HK-2 (cell line): Measurements from ENCODE around the gene FRMD4B.
"Not testable (repeated sequence)": the region's sequence is repeated elsewhere in the genome, so short reads cannot be mapped to it uniquely, and the experiment has no call there.

Experiments
- DNase-seq: peaks from one replicate; pipeline ENCODE4 v3.0.0-alpha.2; 2018; ENCODE audit not compliant: unreplicated experiment

The FRMD4B gene

DNA sequence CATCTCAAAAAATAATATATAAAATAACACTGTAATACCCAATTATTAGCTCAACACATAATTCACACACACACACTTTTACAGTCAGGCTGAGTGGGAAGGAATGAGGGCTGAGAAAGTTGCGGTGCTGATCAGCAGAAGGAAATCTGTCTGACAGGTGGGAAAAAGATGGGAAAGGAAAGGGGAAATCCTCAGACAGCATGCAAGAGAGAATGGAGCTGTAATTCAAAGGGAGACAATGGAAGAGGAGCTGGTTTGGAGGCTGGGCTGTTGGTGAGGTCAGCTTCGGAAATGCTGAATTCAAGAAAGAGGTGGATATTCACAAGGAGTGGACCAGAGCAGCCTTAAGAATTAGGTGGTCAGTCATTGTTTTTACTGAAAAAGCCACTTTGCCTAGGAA, 141.8 kb downstream of the FRMD4B start:
- no peak for DNase-seq

DNA sequence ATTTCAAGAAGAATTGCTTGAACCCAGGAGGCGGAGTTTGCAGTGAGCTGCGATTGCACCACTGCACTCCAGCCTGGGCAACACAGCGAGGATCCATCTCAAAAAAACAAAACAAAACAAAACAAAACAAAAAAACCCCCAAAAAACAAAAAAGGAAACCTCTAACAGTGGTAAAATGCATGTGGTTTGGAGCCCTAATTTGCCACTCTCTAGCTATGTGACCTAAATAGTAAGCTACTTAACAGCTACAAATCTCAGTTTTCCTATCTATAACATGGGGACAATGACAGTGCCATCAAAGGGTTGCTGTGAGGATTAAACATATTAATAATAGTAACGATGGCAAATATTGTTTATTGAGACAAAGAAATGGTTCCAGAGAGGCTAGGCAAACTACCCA, 144.1 kb downstream of the FRMD4B start:
- no peak for DNase-seq

DNA sequence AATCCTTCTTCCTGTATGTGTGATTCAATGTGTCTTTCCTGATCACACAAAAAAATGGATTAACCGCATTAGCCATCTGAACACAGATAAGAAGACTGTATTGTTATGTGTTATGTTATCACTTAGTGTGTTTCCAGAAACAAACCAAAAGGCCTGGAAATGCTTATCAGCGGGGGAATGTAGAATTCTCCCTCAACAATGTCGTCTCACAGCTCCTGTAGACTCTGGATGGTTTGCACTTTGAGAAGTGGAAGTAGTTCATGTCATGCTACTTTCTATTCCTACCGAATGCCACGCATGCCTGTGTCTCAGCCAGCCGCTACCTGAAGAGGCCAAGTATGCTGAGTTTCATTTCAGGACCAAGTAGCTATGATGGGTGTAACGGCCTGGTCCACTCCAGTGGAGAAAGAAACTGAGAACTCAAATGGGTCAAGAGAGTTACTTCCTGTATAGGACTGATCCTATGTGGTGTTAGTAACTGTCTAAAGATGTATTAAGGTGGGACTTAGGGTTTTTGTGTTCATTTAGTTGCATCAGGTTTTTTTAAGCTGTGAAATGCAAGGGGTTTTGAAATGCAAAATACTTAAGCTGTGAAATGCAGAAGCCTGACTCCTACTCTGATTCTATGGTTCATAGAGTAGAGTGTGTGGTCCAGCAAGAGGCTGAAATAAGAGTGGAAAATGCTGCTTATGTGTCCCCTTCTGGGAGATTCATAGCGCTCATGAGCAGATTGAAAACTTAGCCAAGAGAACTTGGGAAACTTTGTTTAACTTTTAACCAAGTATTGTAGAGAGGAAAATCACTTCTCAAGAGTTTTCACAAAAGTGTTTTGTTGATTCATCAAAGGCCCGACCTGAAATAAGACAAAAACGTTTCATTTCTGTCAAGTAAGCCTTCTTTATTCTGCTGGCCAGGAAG, 145.0 kb downstream of the FRMD4B start:
- DNase-seq = no peak

DNA sequence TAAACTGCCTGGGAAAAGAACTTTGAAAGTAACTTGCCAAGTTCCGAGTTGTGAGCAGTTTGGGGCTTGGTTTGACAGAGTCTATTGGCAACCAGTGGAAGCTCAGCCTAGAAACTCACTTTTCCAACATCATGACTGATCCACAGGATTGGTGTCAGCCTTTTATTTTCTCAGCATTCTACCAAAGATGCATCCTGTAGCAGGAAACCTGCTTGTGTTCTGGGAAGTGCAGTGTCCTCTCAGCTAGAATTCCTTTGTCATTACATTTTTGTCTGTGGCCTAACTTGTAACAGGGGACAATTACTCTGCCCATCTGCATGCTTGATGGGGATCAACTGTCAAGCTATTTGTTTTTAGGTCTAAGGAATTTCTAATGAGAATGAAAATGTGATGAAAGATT, 146.8 kb downstream of the FRMD4B start:
- DNase-seq = no peak

DNA sequence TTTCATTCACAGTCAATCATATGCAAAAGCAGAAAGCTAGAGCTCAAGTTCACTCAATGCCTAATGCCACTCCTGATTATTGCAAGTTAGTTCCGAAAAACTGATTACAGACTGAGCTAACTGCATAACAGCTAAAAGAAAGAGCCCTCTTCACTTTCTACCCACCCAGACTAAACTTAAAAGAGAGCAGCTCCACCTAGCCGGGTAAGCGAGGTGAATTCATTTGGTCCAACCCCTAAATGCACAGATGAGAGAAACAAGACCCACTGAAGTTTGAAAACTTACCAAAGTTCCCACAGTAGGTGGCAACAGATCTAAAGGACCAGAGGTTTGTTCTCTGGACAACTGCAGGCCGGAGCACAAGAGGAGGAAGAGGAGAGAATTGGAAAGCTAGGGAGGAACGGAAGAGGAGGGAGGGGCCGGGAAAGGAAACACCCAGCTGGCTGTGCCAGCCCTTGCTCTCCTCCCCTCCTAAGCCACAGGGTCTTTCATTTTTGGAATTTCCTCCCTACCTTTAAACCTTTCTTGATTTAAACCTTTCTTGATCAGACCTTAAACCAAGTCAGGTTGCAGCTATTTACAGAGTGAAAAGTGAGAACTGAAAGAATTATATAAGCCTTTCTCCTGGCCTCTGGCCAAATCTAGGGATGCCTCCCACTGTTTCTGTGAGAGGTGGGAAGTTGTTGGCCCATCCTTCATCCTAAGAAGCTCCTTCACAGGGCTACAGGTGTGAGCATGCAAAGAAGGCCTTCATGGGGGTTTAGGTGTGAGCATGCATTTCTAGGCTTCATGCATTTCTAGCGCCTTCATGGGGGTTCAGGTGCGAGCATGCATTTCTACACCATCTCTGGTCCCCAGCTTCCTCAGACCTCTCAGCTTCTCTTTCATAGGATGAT, 148.8 kb downstream of the FRMD4B start:
- DNase-seq = no peak

DNA sequence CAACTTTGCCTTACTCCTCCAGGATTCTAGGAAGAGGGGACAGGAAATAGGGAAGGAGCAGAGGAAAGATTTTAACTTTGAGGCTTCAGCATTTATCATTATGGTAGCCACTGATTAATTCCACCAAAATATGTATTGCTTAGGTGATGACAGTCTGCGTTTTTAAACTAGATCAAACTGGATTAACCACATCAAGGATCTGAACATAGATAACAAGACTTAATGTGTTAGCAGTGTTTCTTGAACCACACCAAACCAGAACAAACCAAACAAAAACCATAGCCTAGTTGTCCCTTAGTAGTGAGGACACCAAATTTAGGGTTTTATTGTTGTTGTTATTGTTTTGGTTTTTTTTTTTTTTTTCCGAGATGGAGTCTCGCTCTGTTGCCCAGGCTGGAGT, 150.0 kb downstream of the FRMD4B start:
- no peak for DNase-seq

DNA sequence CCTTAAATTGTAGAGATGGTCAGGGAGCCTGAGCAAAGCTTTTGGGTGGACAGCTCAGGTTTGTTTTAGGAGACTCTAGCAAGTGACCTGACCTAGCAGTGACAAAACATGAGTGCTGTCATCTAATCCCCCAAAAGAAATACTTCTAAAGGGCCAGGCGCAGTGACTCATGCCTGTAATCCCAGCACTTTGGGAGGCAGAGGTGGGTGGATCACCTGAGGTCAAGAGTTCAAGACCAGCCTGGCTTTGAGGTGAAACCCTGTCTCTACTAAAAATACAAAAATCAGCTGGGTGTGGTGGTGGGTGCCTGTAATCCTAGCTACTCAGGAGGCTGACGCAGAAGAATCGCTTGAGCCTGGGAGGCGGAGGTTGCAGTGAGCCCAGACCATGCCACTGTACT, 150.7 kb downstream of the FRMD4B start:
- not testable (repeated sequence) for DNase-seq

DNA sequence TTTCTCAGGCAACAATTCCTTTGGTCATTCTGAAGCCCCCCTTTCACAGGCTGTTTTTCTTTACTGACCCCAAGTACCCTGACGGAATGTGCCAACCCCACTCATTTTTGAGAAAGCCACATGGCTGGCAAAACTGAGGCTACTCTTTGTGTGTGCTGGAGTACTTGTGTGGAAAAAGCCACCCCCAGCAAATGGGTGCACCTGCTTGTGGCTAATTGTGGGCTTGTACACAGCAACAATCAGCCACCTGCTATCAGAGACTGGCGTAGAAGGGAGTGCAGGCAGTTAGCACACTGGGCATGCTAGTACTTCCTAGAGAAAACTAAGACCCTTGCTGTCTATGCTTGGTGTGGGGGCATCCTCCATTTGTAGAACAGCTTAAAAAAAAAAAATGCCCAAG, 153.4 kb downstream of the FRMD4B start:
- no peak for DNase-seq

DNA sequence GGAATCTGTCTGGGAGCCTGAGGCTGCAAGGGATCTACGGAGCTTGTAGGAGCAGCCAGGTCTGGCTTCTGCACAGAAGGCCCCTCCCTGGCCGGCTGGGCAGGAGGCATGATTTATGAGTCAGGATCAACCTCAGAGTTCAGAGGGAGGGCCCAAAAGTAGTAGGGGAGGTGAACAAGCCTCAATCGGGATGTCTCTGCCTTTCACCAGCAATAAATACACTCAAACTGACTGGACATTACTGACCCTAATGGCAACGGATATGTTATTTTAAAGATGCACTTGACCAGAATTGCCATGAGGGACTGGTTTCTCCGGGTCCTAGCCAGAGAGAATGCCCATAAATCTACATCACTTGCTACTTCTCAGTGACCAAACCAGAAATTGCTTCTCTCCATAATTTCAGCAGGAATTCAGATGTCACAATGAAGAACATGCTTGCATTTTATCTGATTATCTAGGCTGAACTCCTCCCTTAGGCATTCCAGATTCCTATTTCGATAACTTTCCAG, 153.9 kb downstream of the FRMD4B start:
- DNase-seq = peak; percentile 57

DNA sequence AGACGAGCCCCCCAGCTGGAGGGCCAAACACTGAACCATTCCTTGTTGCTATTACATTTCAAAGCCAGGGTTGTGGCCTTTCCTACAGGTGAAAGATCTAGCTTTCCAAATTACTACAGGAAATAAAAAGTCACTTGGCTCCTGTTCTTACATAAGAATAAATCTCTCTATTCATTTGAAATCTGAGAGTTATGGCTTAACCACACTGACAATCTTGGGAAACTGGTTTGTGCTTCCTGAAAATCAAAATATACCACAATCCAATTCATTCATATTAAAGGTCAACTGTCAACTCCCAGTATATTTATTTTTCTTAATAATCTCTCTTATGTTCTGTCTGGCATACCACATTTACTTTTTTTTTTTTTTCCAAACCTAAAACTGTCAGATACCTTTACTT, 159.8 kb downstream of the FRMD4B start:
- DNase-seq = no peak

DNA sequence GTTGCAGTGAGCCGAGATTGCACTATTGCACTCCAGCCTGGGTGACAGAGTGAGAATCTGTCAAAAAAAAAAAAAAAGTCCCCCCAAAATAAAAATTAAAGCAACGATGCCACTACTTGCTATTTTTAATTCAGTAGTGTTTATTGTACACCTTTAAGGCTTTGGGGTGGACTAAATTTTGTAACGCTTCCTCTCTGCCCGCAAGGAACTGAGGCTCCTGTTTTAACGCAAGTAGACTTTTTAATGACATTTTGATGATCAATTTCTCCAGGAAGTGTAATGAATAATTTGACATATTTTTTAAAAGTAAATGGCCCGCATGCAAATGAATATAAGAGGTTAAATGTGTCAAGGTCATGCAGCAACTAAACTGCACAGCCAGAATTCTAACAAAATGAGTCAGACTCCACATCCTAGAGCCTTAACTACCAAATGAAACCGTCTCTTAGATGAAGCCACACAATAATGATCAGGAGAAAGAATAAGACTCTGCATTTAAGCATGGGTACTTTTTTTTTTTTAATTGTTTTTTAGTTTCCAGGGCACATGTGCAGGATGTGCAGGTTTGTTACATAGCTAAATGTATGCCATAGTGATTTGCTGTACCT, 166.7 kb downstream of the FRMD4B start:
- no peak for DNase-seq

DNA sequence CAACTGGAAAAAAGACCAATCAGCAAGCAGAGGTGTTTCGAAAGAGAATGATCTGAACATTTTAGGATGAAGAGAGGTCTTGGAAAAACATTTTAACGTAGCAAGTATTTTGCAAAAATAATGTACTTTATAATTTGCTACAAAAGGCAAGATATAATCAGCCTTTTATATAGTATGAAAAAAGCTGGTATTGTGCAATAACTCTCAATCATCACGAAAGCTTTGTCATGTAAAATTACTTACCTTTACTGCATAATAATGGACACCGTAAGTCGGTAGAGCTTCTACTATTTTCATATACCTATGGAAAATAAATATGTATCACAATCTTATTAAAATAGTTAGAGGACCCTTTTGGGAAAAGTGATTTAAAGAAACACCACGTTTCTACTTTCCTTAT, 167.8 kb downstream of the FRMD4B start:
- DNase-seq = no peak

DNA sequence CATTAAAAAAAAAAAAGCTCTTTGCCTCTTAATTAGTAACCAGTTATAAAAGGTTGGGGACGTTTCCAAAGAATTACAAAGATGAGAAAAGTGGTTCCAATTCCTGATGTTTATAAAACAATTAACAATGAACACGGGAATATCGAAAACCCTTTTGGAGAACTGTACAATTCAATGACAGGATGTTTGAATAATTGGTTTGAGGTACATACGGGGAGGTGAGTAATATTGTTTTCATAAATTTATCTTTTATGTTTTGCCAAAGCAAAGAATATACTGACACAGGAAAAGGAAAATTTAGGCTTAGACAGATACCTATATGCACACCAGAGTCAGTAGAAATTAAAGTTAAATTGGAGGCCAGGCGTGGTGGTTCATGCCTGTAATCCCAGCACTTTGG, 168.9 kb downstream of the FRMD4B start:
- no peak for DNase-seq

DNA sequence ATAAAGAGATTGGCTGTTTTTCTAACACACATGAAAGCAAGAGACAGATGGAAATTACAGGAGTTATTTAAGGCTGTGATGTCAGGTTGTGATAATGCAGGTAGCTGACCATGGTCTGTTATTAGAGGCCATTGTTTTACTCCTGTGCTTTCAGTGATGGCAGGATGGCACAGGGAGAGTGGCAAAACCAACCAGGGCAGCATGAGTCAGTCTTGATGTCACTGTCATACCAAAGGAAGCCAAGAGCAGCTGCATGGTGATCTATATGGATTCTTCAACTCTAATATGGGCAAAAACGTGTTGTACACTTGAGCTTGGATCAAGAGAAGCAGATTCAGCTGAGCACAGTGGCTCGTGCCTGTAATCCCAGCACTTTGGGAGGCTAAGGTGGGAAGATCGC, 171.6 kb downstream of the FRMD4B start:
- no peak for DNase-seq

DNA sequence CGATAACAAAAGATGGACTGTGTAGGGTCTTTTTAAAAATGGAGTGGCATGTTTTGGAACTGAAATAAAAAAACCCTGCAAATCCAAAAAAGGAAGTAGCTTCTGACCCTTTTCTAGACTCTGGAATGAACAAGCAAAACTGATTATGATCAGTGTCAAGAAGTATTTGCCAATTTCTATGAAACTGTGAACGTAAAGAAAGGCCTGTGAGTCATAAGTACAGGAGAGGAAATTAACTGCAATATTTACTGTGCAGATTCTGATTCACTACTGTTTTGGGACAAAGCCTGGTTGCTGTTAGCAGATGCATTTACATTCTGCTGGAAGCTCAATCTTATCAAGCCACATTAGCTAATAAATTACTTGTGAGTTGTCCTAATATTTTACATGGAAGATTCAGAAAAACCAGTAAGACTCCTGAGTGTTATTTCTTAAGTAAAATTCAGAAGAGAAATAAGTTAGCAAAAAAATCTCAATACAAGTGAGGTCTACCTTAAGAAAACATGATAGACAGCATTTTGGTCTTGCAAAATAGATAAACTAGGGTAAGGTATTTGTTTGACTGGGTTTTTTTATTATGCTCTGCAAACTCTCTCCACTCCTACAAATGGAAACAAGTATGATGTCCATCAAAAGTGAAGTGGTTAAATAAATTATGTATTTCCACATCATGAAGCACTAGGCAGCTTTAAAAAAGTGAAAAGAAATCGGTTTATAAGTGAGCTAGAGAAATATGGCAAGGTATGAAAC, 173.3 kb downstream of the FRMD4B start:
- DNase-seq = no peak

DNA sequence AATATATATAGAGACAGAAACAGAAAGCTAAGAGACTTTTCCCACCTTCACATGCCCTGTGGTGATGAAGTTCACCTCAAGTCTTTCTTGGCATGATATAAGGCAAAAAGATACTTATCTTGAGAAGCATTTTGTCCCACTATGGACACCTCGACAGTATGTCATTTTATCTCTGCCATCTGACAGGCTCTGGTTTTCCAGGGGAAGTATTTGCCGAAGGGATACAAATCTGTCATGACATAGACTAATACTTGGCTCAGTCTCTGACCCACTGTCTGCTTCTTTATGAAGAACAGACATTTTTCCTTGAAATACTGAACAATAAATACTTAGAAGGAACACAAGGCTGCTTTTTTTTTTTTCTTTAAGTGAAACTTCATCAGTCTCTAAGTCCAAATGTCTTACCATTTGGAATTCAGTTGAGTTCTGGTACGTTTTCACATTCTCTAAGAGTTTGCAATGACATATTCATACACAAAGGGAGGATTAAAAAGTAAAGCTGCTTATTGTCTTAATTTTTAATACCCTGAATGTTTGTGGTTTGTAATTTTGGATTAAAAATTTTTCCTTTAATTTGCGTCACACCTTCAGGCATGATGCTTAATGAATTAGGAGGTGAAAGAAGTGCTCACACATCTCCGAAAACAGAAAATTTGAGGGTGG, 175.7 kb downstream of the FRMD4B start:
- DNase-seq = no peak

DNA sequence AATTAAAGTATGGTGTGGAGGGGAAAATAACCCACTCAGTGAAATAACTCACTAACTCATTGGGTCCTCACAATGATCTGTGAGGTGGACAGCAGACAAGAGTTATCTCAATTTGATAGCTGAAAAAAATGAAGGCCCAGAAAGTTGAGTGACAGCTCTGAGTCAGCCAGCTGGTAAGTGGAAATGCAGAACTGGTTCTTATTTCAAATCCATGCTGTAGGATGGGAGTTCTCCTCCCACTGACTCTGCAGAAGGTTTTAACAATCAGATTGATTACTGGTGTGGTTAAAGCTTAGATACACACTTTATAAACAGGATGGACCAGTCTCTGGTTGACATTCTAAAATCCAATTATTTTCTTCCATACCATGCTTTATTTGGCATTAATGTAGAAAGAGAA, 176.5 kb downstream of the FRMD4B start:
- DNase-seq = no peak

DNA sequence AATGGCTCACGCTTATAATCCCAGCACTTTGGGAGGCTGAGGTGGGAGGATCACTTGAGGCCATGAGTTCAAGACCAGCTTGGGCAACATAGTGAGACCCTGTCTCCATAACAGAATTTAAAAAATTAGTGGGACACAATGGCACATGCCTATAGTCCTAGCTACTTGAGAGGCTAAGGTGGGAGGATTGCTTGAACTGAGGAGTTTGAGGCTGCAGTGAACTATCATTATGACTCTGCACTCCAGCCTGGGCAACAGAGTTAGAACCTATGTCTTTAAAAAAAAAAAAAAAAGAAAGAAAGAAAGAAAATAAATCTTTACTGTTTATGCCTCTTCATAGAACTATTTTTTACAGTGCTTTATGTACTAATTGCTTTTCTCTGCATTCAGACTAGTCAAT, 178.9 kb downstream of the FRMD4B start:
- no peak for DNase-seq

DNA sequence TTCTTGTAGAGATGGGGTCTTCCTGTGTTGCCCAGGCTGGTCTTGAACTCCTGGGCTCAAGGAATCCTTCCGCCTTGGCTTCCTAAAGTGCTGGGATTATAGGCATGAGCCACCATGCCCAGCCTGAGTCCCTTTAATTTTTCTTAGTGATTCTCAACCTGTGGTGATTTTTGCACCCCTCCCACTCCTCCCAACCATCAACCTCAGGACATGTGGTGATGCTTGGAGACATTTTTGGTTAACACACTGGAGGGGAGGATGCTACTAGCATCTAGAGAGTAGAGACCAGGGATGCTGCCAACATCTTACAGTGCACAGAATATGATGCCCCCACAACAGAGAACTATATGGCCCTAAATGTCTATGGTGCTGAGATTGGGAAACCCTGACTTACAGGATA, 180.5 kb downstream of the FRMD4B start:
- no peak for DNase-seq

DNA sequence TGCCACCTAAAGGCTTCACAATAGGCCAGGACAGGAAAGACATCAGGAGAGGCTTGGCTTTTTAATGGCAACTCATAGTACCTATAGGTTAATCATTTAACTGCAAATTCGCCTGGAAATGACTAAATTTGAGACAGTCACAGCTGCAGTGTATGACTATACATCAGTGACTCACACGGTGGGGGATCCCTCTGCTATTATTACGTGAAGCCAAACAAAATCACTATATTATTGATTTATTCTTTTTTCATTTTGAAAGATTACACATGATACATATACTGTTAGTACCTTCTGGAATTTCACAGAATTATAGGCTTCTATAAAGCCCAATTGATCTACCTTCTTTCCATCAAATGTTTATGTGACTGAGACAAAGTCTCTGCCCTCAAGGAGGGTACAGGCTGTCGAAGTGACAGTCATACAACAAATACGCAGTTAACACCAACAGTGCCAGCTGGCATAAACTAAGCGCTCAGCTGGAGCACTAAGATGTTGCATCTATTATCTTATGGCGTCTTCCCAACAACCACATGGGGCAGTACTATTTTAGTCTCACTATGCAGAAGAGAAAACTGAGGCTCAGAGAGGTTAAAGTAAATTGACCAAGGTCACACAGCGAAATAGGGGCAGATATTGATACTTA, 181.5 kb downstream of the FRMD4B start:
- no peak for DNase-seq
